Heart left ventricle (tissue), 13 donors: Measurements from ENCODE around the gene NANOS3.

Experiments used
- CTCF ChIP-seq, 12 donors: fragments of 200-600 bp; sonication (generic) in 4 of 12; IDR thresholded peaks; one replicate each; pipeline versions ENCODE4 v1.5.0 to v1.8.0; 2018 to 2022; ENCODE audit warnings: antibody characterized with exemption in 12 of 12, mild to moderate bottlenecking in 5 of 12
- POLR2A ChIP-seq, 2 donors: fragments of 450-650 bp; IDR thresholded peaks; one replicate each; pipeline ENCODE4 v1.6.1; 2017; ENCODE audit warnings: antibody characterized with exemption in 2 of 2, mild to moderate bottlenecking in 2 of 2, moderate library complexity in 2 of 2
- donor health status: ischemic (EF 13 %, LVEDD 7.1; RV severe dilation, severe dysfunction).
- donor health status: DM: no; HTN: yes; CAD: no.
- donor health status: DM: no; HTN: no; CAD: no.
- donor health status: ischemic (EF 25% LVEDD 6.9; RV normal size, moderate dysfunction).
- donor health status: ischemic (EF 25% LVEDD 5.7; RV mildly dilated, moderate dysfunction).
- donor health status: ischemic (EF 35%, LVEDD 5.7; RV mildly dilated, moderate dysfunction).
- donor health status: nonischemic (EF 11% LVEDD 7.7; RV severe dilation, severe dysfunction).
- donor health status: DM: yes; HTN: yes; CAD: no.
- donor health status: PGD.
- donor health status: ischemic (EF 29% LVEDD 5.4; RV normal size, mild dysfunction).
- donor health status: nonischemic (EF 23%, LVEDD 6.1; RV moderate dilation, normal function).

- no peak for TF ChIP-seq CTCF (IDR thresholded peaks at IDR 0.05)
- TF ChIP-seq POLR2A (IDR thresholded peaks at IDR 0.05), result no peak
These were observed 22.5 kb downstream of the NANOS3 start for GRCh38 chr19:13899393-13899792.
